Esophagus muscularis mucosa (tissue), 4 donors: Measurements from ENCODE around the gene KRTAP16-1.

Experiments
- EP300 ChIP-seq: sonication (generic); formaldehyde crosslinking; IDR thresholded peaks from one replicate; pipeline ENCODE4 v1.6.1; 2017; ENCODE audit warnings: antibody characterized with exemption
- POLR2A ChIP-seq: fragments of 450-650 bp; IDR thresholded peaks from one replicate; pipeline ENCODE4 v1.6.1; 2017; ENCODE audit warnings: antibody characterized with exemption, moderate library complexity, mild to moderate bottlenecking, low read depth
- POLR2AphosphoS5 ChIP-seq, 2 donors: sonication (generic); formaldehyde crosslinking; IDR thresholded peaks; one replicate each; pipeline ENCODE4 v1.6.1; 2017; ENCODE audit warnings: antibody characterized with exemption in 2 of 2
- TF ChIP-seq, protein P1 (sequence below), 3 experiments: fragments of 200-600 bp in 2 of 3; fragments of 450-650 bp in 1 of 3; sonication (generic) in 2 of 3; IDR thresholded peaks; one replicate each; pipeline ENCODE4 v1.5.1; 2017 to 2019; ENCODE audit warnings: antibody characterized with exemption in 3 of 3, mild to moderate bottlenecking in 2 of 3, moderate library complexity in 1 of 3

DNA sequence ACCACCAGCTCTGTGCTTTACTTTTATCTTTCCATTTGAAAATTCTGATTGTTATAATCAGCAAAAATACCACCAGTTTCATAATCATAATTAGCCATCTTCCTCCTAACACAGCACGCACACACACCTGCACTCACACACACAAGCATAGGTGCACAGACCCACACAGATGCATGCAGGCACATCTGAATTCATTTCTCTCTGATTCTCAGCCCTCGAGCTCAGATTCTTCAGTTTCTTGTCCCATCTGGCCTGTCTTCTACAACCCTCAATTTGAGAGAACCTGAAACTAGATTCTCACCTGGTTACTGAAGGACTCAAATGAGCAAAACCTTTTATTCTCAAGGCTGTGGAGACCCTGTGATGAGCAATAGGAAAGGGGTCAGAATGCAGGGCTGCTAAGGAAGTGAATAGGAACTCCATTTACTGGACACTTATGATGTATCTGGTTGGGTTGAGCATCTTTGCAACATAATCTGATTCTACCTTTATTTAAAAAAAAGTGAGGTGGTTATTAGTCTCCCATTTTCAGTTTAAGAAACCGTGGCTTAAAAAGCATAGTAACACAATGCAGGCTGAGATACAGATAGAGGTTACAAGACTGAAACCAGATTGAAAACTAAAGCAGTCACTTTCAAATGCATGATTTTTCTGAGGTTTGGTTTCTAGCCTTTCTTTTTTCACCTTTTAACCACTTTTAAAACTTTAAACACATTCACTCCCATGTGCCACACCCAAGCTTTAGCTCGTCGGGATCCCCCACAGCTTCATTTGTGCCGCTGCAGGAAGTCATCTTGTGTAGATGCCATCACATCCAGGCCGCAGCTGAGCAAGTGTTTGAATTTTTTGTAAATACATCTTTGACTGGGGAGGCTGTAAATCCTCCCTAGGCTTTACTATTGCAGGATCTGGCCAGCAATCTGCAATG lies 32.1 kb upstream of the KRTAP16-1 start:
- TF ChIP-seq POLR2A (no peak), POLR2AphosphoS5 (IDR thresholded peaks at IDR 0.05) (no peak), EP300 (no peak)
- TF ChIP-seq, protein P1, sequence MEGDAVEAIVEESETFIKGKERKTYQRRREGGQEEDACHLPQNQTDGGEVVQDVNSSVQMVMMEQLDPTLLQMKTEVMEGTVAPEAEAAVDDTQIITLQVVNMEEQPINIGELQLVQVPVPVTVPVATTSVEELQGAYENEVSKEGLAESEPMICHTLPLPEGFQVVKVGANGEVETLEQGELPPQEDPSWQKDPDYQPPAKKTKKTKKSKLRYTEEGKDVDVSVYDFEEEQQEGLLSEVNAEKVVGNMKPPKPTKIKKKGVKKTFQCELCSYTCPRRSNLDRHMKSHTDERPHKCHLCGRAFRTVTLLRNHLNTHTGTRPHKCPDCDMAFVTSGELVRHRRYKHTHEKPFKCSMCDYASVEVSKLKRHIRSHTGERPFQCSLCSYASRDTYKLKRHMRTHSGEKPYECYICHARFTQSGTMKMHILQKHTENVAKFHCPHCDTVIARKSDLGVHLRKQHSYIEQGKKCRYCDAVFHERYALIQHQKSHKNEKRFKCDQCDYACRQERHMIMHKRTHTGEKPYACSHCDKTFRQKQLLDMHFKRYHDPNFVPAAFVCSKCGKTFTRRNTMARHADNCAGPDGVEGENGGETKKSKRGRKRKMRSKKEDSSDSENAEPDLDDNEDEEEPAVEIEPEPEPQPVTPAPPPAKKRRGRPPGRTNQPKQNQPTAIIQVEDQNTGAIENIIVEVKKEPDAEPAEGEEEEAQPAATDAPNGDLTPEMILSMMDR (IDR thresholded peaks at IDR 0.05) = no peak
